Stomach (tissue), 4 donors: ENCODE results near the gene RFC5.

Source experiments
- EP300 ChIP-seq: sonication (generic); formaldehyde crosslinking; IDR thresholded peaks from one replicate; pipeline ENCODE4 v1.6.1; 2017; ENCODE audit warnings: antibody characterized with exemption
- POLR2A ChIP-seq, 4 donors: fragments of 450-650 bp; IDR thresholded peaks; one replicate each; pipeline ENCODE4 v1.6.1; 2016; ENCODE audit warnings: antibody characterized with exemption in 4 of 4, control low read depth in 2 of 4, mild to moderate bottlenecking in 1 of 4, moderate library complexity in 1 of 4
- POLR2AphosphoS5 ChIP-seq, 3 donors: sonication (generic); formaldehyde crosslinking; IDR thresholded peaks; one replicate each; pipeline ENCODE4 v1.6.1; 2016; ENCODE audit warnings: antibody characterized with exemption in 3 of 3
- TF ChIP-seq, protein P1 (sequence below), 7 experiments: fragments of 450-650 bp in 4 of 7; fragments of 200-600 bp in 3 of 7; sonication (generic) in 3 of 7; IDR thresholded peaks; one replicate each; pipeline ENCODE4 v1.5.1; 2016 to 2019; ENCODE audit warnings: antibody characterized with exemption in 7 of 7, control low read depth in 2 of 7, mild to moderate bottlenecking in 1 of 7

DNA sequence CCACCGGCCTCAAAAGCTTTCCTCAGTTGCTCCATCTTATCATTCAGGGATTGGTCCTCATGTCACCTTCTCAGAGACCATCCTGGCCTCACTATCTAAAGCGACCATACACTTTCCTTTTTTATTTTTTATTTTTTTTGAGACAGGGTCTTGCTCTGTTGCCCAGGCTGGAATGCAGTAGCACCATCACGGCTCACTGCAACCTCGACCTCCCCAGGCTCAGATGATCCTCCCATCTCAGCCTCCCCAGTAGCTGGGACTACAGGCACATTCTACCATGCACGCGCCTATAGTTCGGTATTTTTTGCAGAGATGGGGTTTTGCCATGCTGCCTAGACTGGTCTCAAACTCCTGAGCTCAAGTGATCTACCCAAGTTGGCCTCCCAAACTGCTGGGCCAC is 41.7 kb downstream of the RFC5 start:
- TF ChIP-seq, protein P1, sequence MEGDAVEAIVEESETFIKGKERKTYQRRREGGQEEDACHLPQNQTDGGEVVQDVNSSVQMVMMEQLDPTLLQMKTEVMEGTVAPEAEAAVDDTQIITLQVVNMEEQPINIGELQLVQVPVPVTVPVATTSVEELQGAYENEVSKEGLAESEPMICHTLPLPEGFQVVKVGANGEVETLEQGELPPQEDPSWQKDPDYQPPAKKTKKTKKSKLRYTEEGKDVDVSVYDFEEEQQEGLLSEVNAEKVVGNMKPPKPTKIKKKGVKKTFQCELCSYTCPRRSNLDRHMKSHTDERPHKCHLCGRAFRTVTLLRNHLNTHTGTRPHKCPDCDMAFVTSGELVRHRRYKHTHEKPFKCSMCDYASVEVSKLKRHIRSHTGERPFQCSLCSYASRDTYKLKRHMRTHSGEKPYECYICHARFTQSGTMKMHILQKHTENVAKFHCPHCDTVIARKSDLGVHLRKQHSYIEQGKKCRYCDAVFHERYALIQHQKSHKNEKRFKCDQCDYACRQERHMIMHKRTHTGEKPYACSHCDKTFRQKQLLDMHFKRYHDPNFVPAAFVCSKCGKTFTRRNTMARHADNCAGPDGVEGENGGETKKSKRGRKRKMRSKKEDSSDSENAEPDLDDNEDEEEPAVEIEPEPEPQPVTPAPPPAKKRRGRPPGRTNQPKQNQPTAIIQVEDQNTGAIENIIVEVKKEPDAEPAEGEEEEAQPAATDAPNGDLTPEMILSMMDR (IDR thresholded peaks at IDR 0.05), result no peak
- no peak for TF ChIP-seq POLR2A (IDR thresholded peaks at IDR 0.05)
- TF ChIP-seq EP300, result no peak
- TF ChIP-seq POLR2AphosphoS5 (IDR thresholded peaks at IDR 0.05), result no peak
